SU-DHL-6 (cell line): Measurements from ENCODE around the gene LEMD2.

Experiments
- H2AFZ ChIP-seq: fragments of 200-600 bp; sonication (generic); 2 replicates; pipeline ENCODE4 v1.6.1; 2014; ENCODE audit warnings: low read depth, mild to moderate bottlenecking, moderate library complexity, mixed read lengths, antibody characterized with exemption, low read length; ENCODE audit not compliant: severe bottlenecking
- H3F3A ChIP-seq: fragments of 200-600 bp; shearing (Covaris generic); 2 replicates; pipeline ENCODE4 v1.6.0; 2016; ENCODE audit warnings: antibody characterized with exemption, mild to moderate bottlenecking; ENCODE audit not compliant: insufficient read depth
- H3K27ac ChIP-seq: fragments of 200-600 bp; sonication (generic); 2 replicates; pipeline ENCODE4 v1.5.1; 2016; ENCODE audit warnings: low read depth, mild to moderate bottlenecking, low read length, moderate library complexity, mixed read lengths
- H3K27me3 ChIP-seq: fragments of 200-600 bp; sonication (generic), shearing (Covaris generic); 2 replicates; pipeline ENCODE4 v1.6.0; 2014; ENCODE audit warnings: mild to moderate bottlenecking, low read length
- H3K36me3 ChIP-seq: fragments of 200-600 bp; sonication (generic); 2 replicates; pipeline ENCODE4 v1.6.1; 2014; ENCODE audit warnings: mild to moderate bottlenecking, low read length, mixed read lengths
- H3K4me2 ChIP-seq: fragments of 300-600, 200-600 bp; shearing (Covaris generic), sonication (generic); 2 replicates; pipeline ENCODE4 v1.6.0; 2014; ENCODE audit warnings: low read length, low read depth, mild to moderate bottlenecking; ENCODE audit not compliant: poor library complexity, severe bottlenecking
- H3K4me3 ChIP-seq: fragments of 200-600 bp; sonication (generic); 2 replicates; pipeline ENCODE4 v1.5.1; 2014; ENCODE audit warnings: antibody characterized with exemption, low read length, mild to moderate bottlenecking, mixed read lengths; ENCODE audit not compliant: insufficient read depth, poor library complexity, severe bottlenecking
- H3K79me2 ChIP-seq: fragments of 200-600 bp; sonication (generic); 2 replicates; pipeline ENCODE4 v1.6.1; 2014; ENCODE audit warnings: mild to moderate bottlenecking, low read length, moderate library complexity; ENCODE audit not compliant: insufficient read depth
- H3K9ac ChIP-seq: fragments of 200-600 bp; sonication (generic); 2 replicates; pipeline ENCODE4 v1.7.0; 2014; ENCODE audit warnings: mild to moderate bottlenecking, low read length
- H3K9me2 ChIP-seq: fragments of 200-600 bp; sonication (generic); replicated peaks from 2 replicates; pipeline ENCODE4 v1.6.1; 2014; ENCODE audit warnings: low read length; ENCODE audit not compliant: insufficient read depth
- H3K9me3 ChIP-seq: fragments of 200-600 bp; sonication (generic); 2 replicates; pipeline ENCODE4 v1.6.1; 2014; ENCODE audit warnings: low read length, mixed read lengths; ENCODE audit not compliant: insufficient read depth
- H4K20me1 ChIP-seq: fragments of 200-600 bp; sonication (generic); 2 replicates; pipeline ENCODE4 v1.6.1; 2014; ENCODE audit warnings: low read depth, mild to moderate bottlenecking, antibody characterized with exemption, low read length, moderate library complexity, mixed read lengths
- CTCF ChIP-seq: fragments of 200-600 bp; sonication (generic); IDR thresholded peaks from one replicate; pipeline ENCODE4 v1.5.1; 2017; ENCODE audit warnings: antibody characterized with exemption, mild to moderate bottlenecking, low read length, moderate library complexity; ENCODE audit not compliant: insufficient read depth, poor library complexity, severe bottlenecking
- EZH2phosphoT487 ChIP-seq: fragments of 200-600 bp; sonication (generic), shearing (Covaris generic); conservative IDR thresholded peaks from 2 replicates; pipeline ENCODE4 v1.6.1; 2018; ENCODE audit warnings: mild to moderate bottlenecking, antibody characterized with exemption, low read length, moderate library complexity, mixed read lengths

Gene LEMD2

DNA sequence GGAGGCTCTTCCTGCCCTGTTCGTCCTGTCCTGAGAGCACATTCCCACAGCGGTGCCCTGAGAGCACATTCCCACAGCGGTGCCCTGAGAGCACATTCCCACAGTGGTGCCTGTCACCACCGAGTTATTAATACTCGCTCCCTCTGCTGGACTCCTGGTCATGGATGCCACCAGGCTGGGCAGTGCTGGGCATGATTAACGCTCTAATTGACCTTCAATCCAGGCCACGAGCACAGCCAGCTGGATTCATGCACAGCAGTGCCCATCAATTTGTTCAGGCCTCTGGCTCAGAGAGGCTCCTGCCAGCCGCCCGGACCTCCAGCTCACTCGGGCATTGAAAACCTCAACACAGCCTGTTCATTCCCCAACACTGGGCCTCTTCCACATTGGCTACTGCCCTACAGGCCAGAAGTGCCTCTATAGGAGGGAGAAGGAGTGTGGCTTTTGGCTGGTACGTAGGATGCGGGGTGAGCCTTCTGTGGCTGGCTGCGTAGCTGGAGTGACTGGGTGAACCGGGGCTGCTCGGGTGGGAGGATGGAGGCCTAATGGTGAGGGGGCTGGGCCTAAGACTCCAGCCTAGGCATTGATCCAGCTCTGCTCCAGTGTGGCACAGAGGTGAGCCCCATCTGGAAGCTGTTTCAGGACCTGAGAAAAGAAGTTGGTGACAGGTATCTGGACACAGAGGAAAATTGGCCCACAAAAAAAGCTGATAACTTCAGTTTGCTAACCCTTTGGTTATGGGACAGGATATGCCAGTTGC is 51.5 kb downstream of the LEMD2 start:
- H3K9me2 ChIP-seq = no peaks in the 10 kb centered on the region
- TF ChIP-seq EZH2phosphoT487 (no peak), CTCF (no peak)
- no peak overlapping the region for H3K4me2 ChIP-seq
- H3K9me3 ChIP-seq = no peaks in the 10 kb centered on the region
- H2AFZ ChIP-seq = no peak overlapping the region
- no peaks in the 10 kb centered on the region for H3F3A ChIP-seq
- H3K79me2 ChIP-seq = no peaks in the 10 kb centered on the region
- H3K27ac ChIP-seq = no peak overlapping the region
- no peaks in the 10 kb centered on the region for H4K20me1 ChIP-seq
- no peaks in the 10 kb centered on the region for H3K27me3 ChIP-seq
- no peak overlapping the region for H3K4me3 ChIP-seq
- H3K36me3 ChIP-seq = no peaks in the 10 kb centered on the region
- no peak overlapping the region for H3K9ac ChIP-seq

DNA sequence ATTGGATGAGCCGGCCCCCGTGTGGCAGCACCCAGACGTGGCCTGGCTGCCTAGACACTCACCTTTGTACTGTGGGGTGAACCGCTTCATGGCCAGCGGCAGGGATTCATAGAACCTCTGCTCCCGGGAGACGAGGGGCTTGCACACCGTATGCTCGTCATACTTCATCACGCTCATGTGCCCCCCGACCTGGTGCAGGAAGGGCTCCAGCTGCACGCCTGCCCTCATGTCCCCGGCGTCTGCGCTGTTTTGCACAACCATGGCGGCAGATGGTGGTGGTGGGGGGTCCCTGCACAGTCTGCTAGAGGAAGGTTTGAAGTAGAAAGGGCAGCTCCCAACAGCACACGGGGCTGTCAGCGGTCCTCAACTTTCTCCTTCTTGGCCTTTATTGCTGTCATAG is 53.7 kb downstream of the LEMD2 start:
- Histone ChIP-seq H4K20me1 (no peaks in the 10 kb centered on the region), H3K9ac (no peak overlapping the region)

DNA sequence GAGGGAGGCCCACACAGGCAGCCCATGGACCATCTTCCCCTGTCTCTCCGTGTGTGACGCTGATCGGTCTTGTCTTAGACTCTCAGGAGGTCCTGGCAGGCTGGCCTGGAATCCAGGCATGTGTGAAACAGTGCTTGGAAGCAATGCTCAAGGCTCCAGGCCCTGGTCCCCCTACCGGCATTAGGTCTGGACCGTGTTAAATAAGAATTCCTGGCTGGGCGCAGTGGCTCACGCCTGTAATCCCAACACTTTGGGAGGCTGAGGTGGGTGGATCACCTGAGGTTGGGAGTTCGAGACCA is 55.3 kb downstream of the LEMD2 start:
- H3K4me3 ChIP-seq = no peak overlapping the region
- no peaks in the 10 kb centered on the region for H3K9me3 ChIP-seq
- H4K20me1 ChIP-seq = no peaks in the 10 kb centered on the region
- no peaks in the 10 kb centered on the region for H3K36me3 ChIP-seq
- no peaks in the 10 kb centered on the region for H3K9me2 ChIP-seq
- no peak overlapping the region for H3K27ac ChIP-seq
- H3K9ac ChIP-seq = no peak overlapping the region
- H3K4me2 ChIP-seq = no peak overlapping the region
- H2AFZ ChIP-seq = no peak overlapping the region
- TF ChIP-seq CTCF = no peak
- TF ChIP-seq EZH2phosphoT487 = no peak
- H3F3A ChIP-seq = no peaks in the 10 kb centered on the region
- H3K79me2 ChIP-seq = no peaks in the 10 kb centered on the region
- H3K27me3 ChIP-seq = no peaks in the 10 kb centered on the region

More for the DNA sequence above, 53.7 kb downstream of the LEMD2 start:
- no peaks in the 10 kb centered on the region for H3K9me2 ChIP-seq
- no peaks in the 10 kb centered on the region for H3K79me2 ChIP-seq
- no peak overlapping the region for H3K4me3 ChIP-seq
- no peaks in the 10 kb centered on the region for H3K9me3 ChIP-seq
- H3K27ac ChIP-seq = no peak overlapping the region
- H3K4me2 ChIP-seq = no peak overlapping the region
- TF ChIP-seq CTCF (no peak), EZH2phosphoT487 (no peak)
- no peaks in the 10 kb centered on the region for H3F3A ChIP-seq
- no peaks in the 10 kb centered on the region for H3K36me3 ChIP-seq
- H2AFZ ChIP-seq = no peak overlapping the region
- no peaks in the 10 kb centered on the region for H3K27me3 ChIP-seq
